Vagina (tissue), 2 donors: ENCODE measurements around the gene CES4A. TPM values are rescaled to one million over a fixed set of nuclear protein-coding genes. Genes with fewer than 3 reads are reported as not detected.
A peak's percentile ranks its signal among the peaks of the same experiment; 100 is the strongest.

ENCODE experiments used
- DNase-seq, 2 donors: peaks; one replicate each; pipeline ENCODE4 v3.0.0-alpha.2; 2017; ENCODE audit errors: extremely low spot score in 2 of 2
- H3K27ac ChIP-seq: fragments of 200-600 bp; sonication (generic); one replicate; pipeline ENCODE4 v1.5.1; 2019
- H3K27me3 ChIP-seq: fragments of 200-600 bp; sonication (generic); one replicate; pipeline ENCODE4 v1.5.1; 2019
- H3K36me3 ChIP-seq, 2 donors: fragments of 200-600 bp; sonication (generic); one replicate each; pipeline ENCODE4 v1.5.1; 2017 to 2019
- H3K4me1 ChIP-seq: fragments of 200-600 bp; sonication (generic); one replicate; pipeline ENCODE4 v1.5.1; 2019
- H3K4me3 ChIP-seq, 2 donors: fragments of 200-600 bp; sonication (generic); 1 replicate in 1 of 2; 2 replicates in 1 of 2; pipeline ENCODE4 v1.5.1; 2016 to 2019
- H3K9me3 ChIP-seq: fragments of 200-600 bp; sonication (generic); one replicate; pipeline ENCODE4 v1.5.1; 2019
- POLR2A ChIP-seq, 2 donors: fragments of 450-650 bp; IDR thresholded peaks; one replicate each; pipeline ENCODE4 v1.6.1; 2017; ENCODE audit warnings: antibody characterized with exemption in 2 of 2, mild to moderate bottlenecking in 2 of 2, moderate library complexity in 2 of 2
- POLR2AphosphoS5 ChIP-seq, 2 donors: sonication (generic); formaldehyde crosslinking; IDR thresholded peaks; one replicate each; pipeline ENCODE4 v1.9.0; 2017; ENCODE audit warnings: antibody characterized with exemption in 2 of 2, mild to moderate bottlenecking in 2 of 2, low read depth in 1 of 2; ENCODE audit not compliant: insufficient read depth in 1 of 2
- intact Hi-C: fragments of 100-400 bp; cut with DNase I; formaldehyde crosslinking; loops from one replicate; pipeline ENCODE4 v1.15.1; 2023
- total RNA-seq: library from RNA; depleted of rRNA; stranded (reverse); fragments of >200 nt; gene quantifications from one replicate; pipeline ENCODE4 v1.2.3, GENCODE V29; 2016
- TF ChIP-seq, protein P1 (sequence below), 3 experiments: fragments of 450-650 bp in 2 of 3; fragments of 200-600 bp in 1 of 3; sonication (generic) in 1 of 3; IDR thresholded peaks; one replicate each; pipeline ENCODE4 v1.5.1; 2017 to 2019; ENCODE audit warnings: antibody characterized with exemption in 3 of 3, mild to moderate bottlenecking in 2 of 3, moderate library complexity in 2 of 3

Gene CES4A
- total RNA-seq, 1 donor from 2014 or later, result 12.5 TPM

DNA sequence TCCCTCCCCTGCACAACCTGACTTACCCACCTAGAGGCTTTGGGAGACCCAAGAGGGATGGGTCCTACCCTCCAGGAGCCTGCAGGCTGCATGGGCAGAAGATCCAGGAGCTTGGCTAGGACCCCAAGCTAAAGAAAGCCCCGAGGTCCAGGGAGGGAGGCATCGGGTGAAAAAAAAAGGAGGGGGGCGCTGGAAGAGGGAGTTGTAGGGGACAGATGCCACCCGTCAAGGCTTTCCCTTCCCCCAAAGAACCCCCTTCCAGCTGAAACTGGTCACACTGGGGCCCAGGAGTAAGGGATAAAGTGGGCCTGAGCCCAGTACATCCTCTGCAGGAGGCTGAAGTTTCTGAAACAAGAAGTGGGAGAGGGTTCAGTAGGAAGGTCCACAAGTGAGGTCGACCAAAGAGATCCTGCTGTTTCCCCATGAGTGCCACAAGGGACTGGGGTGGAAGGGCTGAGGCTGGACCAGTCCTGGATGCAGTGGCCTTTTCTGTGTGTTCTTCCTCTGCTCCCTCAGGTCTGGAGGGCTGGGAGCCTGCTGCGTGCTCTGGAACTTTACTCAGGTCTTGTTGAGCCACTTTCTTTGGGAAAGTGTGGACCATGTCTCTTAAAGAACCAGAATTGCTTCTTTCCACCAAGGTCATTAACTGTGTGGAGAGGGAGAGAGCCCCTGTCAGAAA lies 26.4 kb downstream of the CES4A start:
- intact Hi-C loops, result loop anchor here (5.0 kb wide), 1 partner anchor 178 kb away; the partner anchor contains the start of genes E2F4 and EXOC3L1
- Histone ChIP-seq H3K36me3 (no peaks in the 10 kb centered on the region), H3K4me3 (peak overlapping the region; percentile 54 to 64), H3K27me3 (no peaks in the 10 kb centered on the region), H3K27ac (no peak overlapping the region), H3K4me1 (peaks cover 23% of the 10 kb centered on the region), H3K9me3 (no peaks in the 10 kb centered on the region)
- TF ChIP-seq POLR2AphosphoS5 (IDR thresholded peaks at IDR 0.05; ENCODE audit: insufficient read depth in 1 of 2, low read depth in 1 of 2), result no peak
- no peak for TF ChIP-seq POLR2A (IDR thresholded peaks at IDR 0.05)
- TF ChIP-seq, protein P1, sequence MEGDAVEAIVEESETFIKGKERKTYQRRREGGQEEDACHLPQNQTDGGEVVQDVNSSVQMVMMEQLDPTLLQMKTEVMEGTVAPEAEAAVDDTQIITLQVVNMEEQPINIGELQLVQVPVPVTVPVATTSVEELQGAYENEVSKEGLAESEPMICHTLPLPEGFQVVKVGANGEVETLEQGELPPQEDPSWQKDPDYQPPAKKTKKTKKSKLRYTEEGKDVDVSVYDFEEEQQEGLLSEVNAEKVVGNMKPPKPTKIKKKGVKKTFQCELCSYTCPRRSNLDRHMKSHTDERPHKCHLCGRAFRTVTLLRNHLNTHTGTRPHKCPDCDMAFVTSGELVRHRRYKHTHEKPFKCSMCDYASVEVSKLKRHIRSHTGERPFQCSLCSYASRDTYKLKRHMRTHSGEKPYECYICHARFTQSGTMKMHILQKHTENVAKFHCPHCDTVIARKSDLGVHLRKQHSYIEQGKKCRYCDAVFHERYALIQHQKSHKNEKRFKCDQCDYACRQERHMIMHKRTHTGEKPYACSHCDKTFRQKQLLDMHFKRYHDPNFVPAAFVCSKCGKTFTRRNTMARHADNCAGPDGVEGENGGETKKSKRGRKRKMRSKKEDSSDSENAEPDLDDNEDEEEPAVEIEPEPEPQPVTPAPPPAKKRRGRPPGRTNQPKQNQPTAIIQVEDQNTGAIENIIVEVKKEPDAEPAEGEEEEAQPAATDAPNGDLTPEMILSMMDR (IDR thresholded peaks at IDR 0.05), result no peak
- DNase-seq, result peak in 1 of 2 donors; percentile 85

GRCh38 chr16:67015313-67015731 lies 26.9 kb downstream of the CES4A start:
- no peak for TF ChIP-seq POLR2A (IDR thresholded peaks at IDR 0.05)
- TF ChIP-seq, protein P1 (IDR thresholded peaks at IDR 0.05), result no peak
- no peak for TF ChIP-seq POLR2AphosphoS5 (IDR thresholded peaks at IDR 0.05; ENCODE audit: insufficient read depth in 1 of 2, low read depth in 1 of 2)

DNA sequence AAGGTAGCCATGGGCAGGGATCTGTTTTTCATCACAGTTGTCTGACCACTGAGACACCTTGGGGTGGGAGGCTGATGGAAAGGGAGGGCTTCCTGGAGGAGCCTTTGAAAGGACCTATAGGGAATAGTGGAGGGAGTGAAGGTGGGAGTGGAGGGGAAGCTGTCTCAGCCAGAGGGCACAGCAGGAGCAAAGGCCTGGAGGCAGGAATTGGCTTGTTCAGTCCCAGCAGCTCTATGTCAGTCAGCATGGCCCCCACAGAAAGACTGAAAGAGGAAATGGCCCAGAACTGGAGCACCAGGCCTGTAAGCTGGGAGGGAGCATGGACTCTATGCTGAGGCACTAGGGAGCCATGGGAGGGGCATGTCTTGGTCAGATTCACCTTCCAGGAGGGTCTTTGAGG lies 27.8 kb downstream of the CES4A start:
- intact Hi-C loops, result loop anchor here (5.0 kb wide), 1 partner anchor 176 kb away; the partner anchor contains the start of genes E2F4 and EXOC3L1
- peak; percentile 55 to 72 for DNase-seq
- Histone ChIP-seq H3K9me3 (no peaks in the 10 kb centered on the region), H3K27me3 (no peaks in the 10 kb centered on the region), H3K27ac (no peak overlapping the region), H3K36me3 (no peaks in the 10 kb centered on the region), H3K4me3 (no peak overlapping the region), H3K4me1 (peaks cover 23% of the 10 kb centered on the region)
- no peak for TF ChIP-seq POLR2AphosphoS5 (IDR thresholded peaks at IDR 0.05; ENCODE audit: insufficient read depth in 1 of 2, low read depth in 1 of 2)
- TF ChIP-seq POLR2A (IDR thresholded peaks at IDR 0.05), result no peak
- TF ChIP-seq, protein P1 (IDR thresholded peaks at IDR 0.05), result no peak

More at GRCh38 chr16:67015313-67015731, 26.9 kb downstream of the CES4A start:
- Histone ChIP-seq H3K27ac (no peak overlapping the region), H3K4me1 (peaks cover 23% of the 10 kb centered on the region), H3K9me3 (no peaks in the 10 kb centered on the region), H3K27me3 (no peaks in the 10 kb centered on the region), H3K4me3 (no peak overlapping the region), H3K36me3 (no peaks in the 10 kb centered on the region)
- intact Hi-C loops, result loop anchor here (5.0 kb wide), 1 partner anchor 177 kb away; the partner anchor contains the start of genes E2F4 and EXOC3L1
- peak; percentile 64 to 76 for DNase-seq

GRCh38 chr16:67016681-67017420 lies 28.5 kb downstream of the CES4A start:
- TF ChIP-seq, protein P1 (IDR thresholded peaks at IDR 0.05), result no peak
- TF ChIP-seq POLR2A (IDR thresholded peaks at IDR 0.05) (no peak), POLR2AphosphoS5 (IDR thresholded peaks at IDR 0.05; ENCODE audit: insufficient read depth in 1 of 2, low read depth in 1 of 2) (no peak)
- no peak overlapping the region for H3K4me3 ChIP-seq
- intact Hi-C loops, result loop anchor here (5.0 kb wide), 1 partner anchor 175 kb away; the partner anchor contains the start of genes E2F4 and EXOC3L1
- DNase-seq, result peak; percentile 74 to 79
- H3K9me3 ChIP-seq, result no peaks in the 10 kb centered on the region
- H3K4me1 ChIP-seq, result peaks cover 23% of the 10 kb centered on the region
- no peaks in the 10 kb centered on the region for H3K36me3 ChIP-seq
- no peaks in the 10 kb centered on the region for H3K27me3 ChIP-seq
- no peak overlapping the region for H3K27ac ChIP-seq
